ENCODE data around the gene ALMS1.

DNA sequence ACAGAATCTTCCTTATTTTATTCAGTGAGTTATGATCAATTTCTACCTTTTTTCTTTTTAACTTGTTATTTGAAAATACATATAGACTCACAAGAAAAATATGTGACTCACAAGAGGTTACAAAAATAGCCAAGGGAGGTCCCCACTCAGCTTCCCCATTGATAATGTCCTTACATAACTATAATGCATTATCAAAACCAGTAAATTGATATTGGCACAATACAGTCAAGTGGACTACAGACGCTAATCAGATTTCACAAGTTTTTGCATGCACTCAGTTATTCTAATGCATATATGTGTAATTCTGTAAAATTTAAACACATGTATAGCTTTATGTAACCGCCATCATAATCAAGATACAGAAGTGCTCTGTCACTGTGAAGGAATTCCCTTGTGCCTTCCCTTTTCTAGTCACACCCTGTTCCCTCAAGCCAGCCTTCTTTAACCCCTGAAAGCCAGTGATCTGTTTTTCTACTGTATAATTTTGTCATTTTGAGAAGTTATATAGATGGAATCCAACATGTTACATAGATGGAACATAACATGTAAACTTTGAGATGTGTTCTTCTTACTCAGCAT lies 118.4 kb downstream of the ALMS1 start:
- TF ChIP-seq, protein P1, sequence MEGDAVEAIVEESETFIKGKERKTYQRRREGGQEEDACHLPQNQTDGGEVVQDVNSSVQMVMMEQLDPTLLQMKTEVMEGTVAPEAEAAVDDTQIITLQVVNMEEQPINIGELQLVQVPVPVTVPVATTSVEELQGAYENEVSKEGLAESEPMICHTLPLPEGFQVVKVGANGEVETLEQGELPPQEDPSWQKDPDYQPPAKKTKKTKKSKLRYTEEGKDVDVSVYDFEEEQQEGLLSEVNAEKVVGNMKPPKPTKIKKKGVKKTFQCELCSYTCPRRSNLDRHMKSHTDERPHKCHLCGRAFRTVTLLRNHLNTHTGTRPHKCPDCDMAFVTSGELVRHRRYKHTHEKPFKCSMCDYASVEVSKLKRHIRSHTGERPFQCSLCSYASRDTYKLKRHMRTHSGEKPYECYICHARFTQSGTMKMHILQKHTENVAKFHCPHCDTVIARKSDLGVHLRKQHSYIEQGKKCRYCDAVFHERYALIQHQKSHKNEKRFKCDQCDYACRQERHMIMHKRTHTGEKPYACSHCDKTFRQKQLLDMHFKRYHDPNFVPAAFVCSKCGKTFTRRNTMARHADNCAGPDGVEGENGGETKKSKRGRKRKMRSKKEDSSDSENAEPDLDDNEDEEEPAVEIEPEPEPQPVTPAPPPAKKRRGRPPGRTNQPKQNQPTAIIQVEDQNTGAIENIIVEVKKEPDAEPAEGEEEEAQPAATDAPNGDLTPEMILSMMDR (IDR thresholded peaks at IDR 0.05), result no peak
- no peak for TF ChIP-seq POLR2AphosphoS5 (IDR thresholded peaks at IDR 0.05)
- no peak for TF ChIP-seq POLR2A (IDR thresholded peaks at IDR 0.05)
